Stomach (tissue), 9 donors: Measurements from ENCODE around the gene SCARB1. TPM values are rescaled to one million over a fixed set of nuclear protein-coding genes. Genes with fewer than 3 reads are reported as not detected.

Experiments used
- DNase-seq, 2 donors: peaks; one replicate each; pipeline versions ENCODE4 v3.0.0 to v3.0.0-alpha.2; 2013 to 2019
- H3K27ac ChIP-seq, 5 donors: fragments of 200-600 bp in 4 of 5; sonication (generic) in 4 of 5; one replicate each; pipeline ENCODE4 v1.5.1; 2013 to 2019; ENCODE audit warnings: mild to moderate bottlenecking in 1 of 5, moderate library complexity in 1 of 5
- H3K27me3 ChIP-seq, 3 donors: fragments of 200-600 bp; sonication (generic); one replicate each; pipeline ENCODE4 v1.5.1; 2017 to 2019; ENCODE audit warnings: mixed run types in 1 of 3
- H3K36me3 ChIP-seq, 4 donors: fragments of 200-600 bp; sonication (generic); 1 replicate in 3 of 4; 2 replicates in 1 of 4; pipeline ENCODE4 v1.5.1; 2016 to 2019
- H3K4me1 ChIP-seq, 4 donors: fragments of 200-600 bp; sonication (generic); one replicate each; pipeline ENCODE4 v1.5.1; 2016 to 2019
- H3K4me3 ChIP-seq, 4 donors: fragments of 200-600 bp; sonication (generic) in 3 of 4; one replicate each; pipeline ENCODE4 v1.5.1; 2016 to 2019; ENCODE audit warnings: mild to moderate bottlenecking in 1 of 4
- H3K9me3 ChIP-seq, 4 donors: fragments of 200-600 bp; sonication (generic); one replicate each; pipeline ENCODE4 v1.5.1; 2016 to 2019
- CTCF ChIP-seq, 7 experiments: fragments of 450-650 bp in 4 of 7; fragments of 200-600 bp in 3 of 7; sonication (generic) in 3 of 7; IDR thresholded peaks; one replicate each; pipeline ENCODE4 v1.5.1; 2016 to 2019; ENCODE audit warnings: antibody characterized with exemption in 7 of 7, control low read depth in 2 of 7, mild to moderate bottlenecking in 1 of 7
- EP300 ChIP-seq: sonication (generic); formaldehyde crosslinking; IDR thresholded peaks from one replicate; pipeline ENCODE4 v1.6.1; 2017; ENCODE audit warnings: antibody characterized with exemption
- POLR2A ChIP-seq, 4 donors: fragments of 450-650 bp; IDR thresholded peaks; one replicate each; pipeline ENCODE4 v1.6.1; 2016; ENCODE audit warnings: antibody characterized with exemption in 4 of 4, control low read depth in 2 of 4, mild to moderate bottlenecking in 1 of 4, moderate library complexity in 1 of 4
- POLR2AphosphoS5 ChIP-seq, 3 donors: sonication (generic); formaldehyde crosslinking; IDR thresholded peaks; one replicate each; pipeline ENCODE4 v1.6.1; 2016; ENCODE audit warnings: antibody characterized with exemption in 3 of 3
- WGBS, 5 donors: extraction: QIAGEN DNeasy Blood & Tissue Kit in 3 of 5; methylation state at CpG; one replicate each; pipeline versions ENCODE4 v1.1.5 to v1.1.7; 2013 to 2018; 5-methylcytosine and 5-hydroxymethylcytosine counted together
- intact Hi-C: fragments of 100-400 bp; cut with DNase I; formaldehyde crosslinking; loops from one replicate; pipeline ENCODE4 v1.15.1; 2023; ENCODE audit warnings: low total_unique reads
- polyA plus RNA-seq, 3 donors: library from polyadenylated mRNA; stranded (reverse); fragments of 200-250 nt; gene quantifications; one replicate each; pipeline ENCODE4 v1.2.3, GENCODE V29; 2013
- total RNA-seq, 5 donors: library from RNA; depleted of rRNA; stranded (reverse); fragments of >200 nt; gene quantifications; one replicate each; pipeline versions ENCODE4 v1.1.0 to v1.2.3, GENCODE V29; 2014 to 2016
- donor health status: healthy with polysubstance abuse.
- donor health status: Bipolar disorder and iron deficiency.
- donor health status: healthy.

Gene SCARB1
- total and polyA plus RNA-seq, 8 donors = 2.9 to 63.7 (median 8.8) TPM

- Histone ChIP-seq H3K27ac (peak overlapping the region; percentile 34 to 91 (median 90)), H3K27me3 (no peaks in the 10 kb centered on the region), H3K9me3 (peaks cover 0 to 5% (median 0%) of the 10 kb centered on the region in 4 donors), H3K4me3 (no peak overlapping the region), H3K4me1 (peaks cover 50 to 89% (median 72%) of the 10 kb centered on the region in 4 donors), H3K36me3 (no peaks in the 10 kb centered on the region)
- 69 to 98% (median 88%) methylated on average over 7 of the region's 7 CpGs for WGBS, 5 donors
- intact Hi-C loops = no loop called here
- TF ChIP-seq CTCF (IDR thresholded peaks at IDR 0.05) = no peak
- no peak for TF ChIP-seq POLR2A (IDR thresholded peaks at IDR 0.05)
- no peak for TF ChIP-seq POLR2AphosphoS5 (IDR thresholded peaks at IDR 0.05)
- no peak for TF ChIP-seq EP300
- no peak for DNase-seq
These were observed 119.4 kb downstream of the SCARB1 start for GRCh38 chr12:124744273-124744640.

- Histone ChIP-seq H3K4me3 (no peak overlapping the region), H3K4me1 (peaks cover 55 to 94% (median 78%) of the 10 kb centered on the region in 4 donors), H3K9me3 (peaks cover 0 to 5% (median 0%) of the 10 kb centered on the region in 4 donors), H3K27ac (peak overlapping the region; percentile 34 to 91 (median 90)), H3K27me3 (no peaks in the 10 kb centered on the region), H3K36me3 (no peaks in the 10 kb centered on the region)
- intact Hi-C loops = no loop called here
- no peak for TF ChIP-seq POLR2A (IDR thresholded peaks at IDR 0.05)
- peak in 1 of 3 donors; percentile 38 for TF ChIP-seq POLR2AphosphoS5 (IDR thresholded peaks at IDR 0.05)
- TF ChIP-seq CTCF (IDR thresholded peaks at IDR 0.05) = no peak
- WGBS, 5 donors = 62 to 77% (median 67%) methylated on average over 18 of the region's 18 CpGs
- DNase-seq = no peak
These were observed 120.0 kb downstream of the SCARB1 start for GRCh38 chr12:124743479-124744272.

DNA sequence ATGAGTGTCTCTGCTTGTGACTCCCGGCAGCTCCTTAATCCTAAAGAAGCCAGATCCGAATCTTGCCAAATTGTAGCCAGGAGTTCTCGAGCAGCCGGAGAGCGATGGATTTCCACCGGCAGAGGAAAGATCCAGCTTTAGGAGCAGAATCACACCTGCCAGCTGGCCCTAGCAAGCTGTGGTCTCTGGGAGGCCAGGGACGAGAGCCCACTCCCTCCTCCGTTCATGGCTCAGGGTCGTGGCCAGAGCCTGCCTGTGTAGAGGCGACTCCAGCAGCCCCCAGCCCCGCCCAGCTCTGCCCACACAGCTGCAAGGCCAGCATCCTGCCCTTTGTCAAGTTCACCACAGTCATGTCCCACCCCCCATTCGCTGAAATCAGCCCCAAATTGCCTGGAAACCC lies 121.0 kb downstream of the SCARB1 start:
- Histone ChIP-seq H3K9me3 (peaks cover 0 to 5% (median 0%) of the 10 kb centered on the region in 4 donors), H3K27ac (peak overlapping the region; percentile 87 to 91 (median 90)), H3K27me3 (no peaks in the 10 kb centered on the region), H3K4me3 (peak overlapping the region; percentile 22 to 34 (median 29)), H3K4me1 (peaks cover 59 to 98% (median 85%) of the 10 kb centered on the region in 4 donors), H3K36me3 (no peaks in the 10 kb centered on the region)
- DNase-seq = peak in 1 of 2 donors; percentile 55
- 19 to 42% (median 24%) methylated on average over 10 to 12 of the region's 12 CpGs for WGBS, 5 donors
- intact Hi-C loops = no loop called here
- TF ChIP-seq POLR2A (IDR thresholded peaks at IDR 0.05) = no peak
- TF ChIP-seq CTCF (IDR thresholded peaks at IDR 0.05) = no peak
- no peak for TF ChIP-seq EP300
- no peak for TF ChIP-seq POLR2AphosphoS5 (IDR thresholded peaks at IDR 0.05)

GRCh38 chr12:124742111-124742510 lies 121.6 kb downstream of the SCARB1 start:
- H3K27ac ChIP-seq = peak overlapping the region; percentile 87 to 91 (median 90)
- intact Hi-C loops = no loop called here
- H3K36me3 ChIP-seq = no peaks in the 10 kb centered on the region
- H3K9me3 ChIP-seq = peaks cover 0 to 5% (median 0%) of the 10 kb centered on the region in 4 donors
- WGBS, 5 donors = 17 to 52% (median 34%) methylated on average over 10 to 12 of the region's 12 CpGs
- H3K4me1 ChIP-seq = peaks cover 58 to 93% (median 82%) of the 10 kb centered on the region in 4 donors
- H3K4me3 ChIP-seq = peak overlapping the region; percentile 22 to 34 (median 29)
- TF ChIP-seq EP300 (no peak), CTCF (IDR thresholded peaks at IDR 0.05) (no peak), POLR2A (IDR thresholded peaks at IDR 0.05) (peak in 1 of 4 donors; percentile 13), POLR2AphosphoS5 (IDR thresholded peaks at IDR 0.05) (peak; percentile 74 to 87 (median 76))
- peak; percentile 77 to 86 for DNase-seq
- H3K27me3 ChIP-seq = no peaks in the 10 kb centered on the region
